Mesothelial cell of epicardium (in vitro differentiated cells): ENCODE results near the gene GNPTAB. TPM values are rescaled to one million over a fixed set of nuclear protein-coding genes. Genes with fewer than 3 reads are reported as not detected.

Experiments used
- DNase-seq, 2 experiments: peaks; one replicate each; pipeline ENCODE4 v3.0.0; 2021; ENCODE audit warnings: low spot score in 2 of 2; ENCODE audit not compliant: unreplicated experiment in 2 of 2
- H3K27ac Mint-ChIP-seq: 2 replicates; pipeline ENCODE4 v1.8.0; 2021; ENCODE audit warnings: mixed read lengths
- H3K27me3 Mint-ChIP-seq: 2 replicates; pipeline ENCODE4 v1.8.0; 2021; ENCODE audit warnings: low read depth, mixed read lengths
- H3K36me3 Mint-ChIP-seq: 2 replicates; pipeline ENCODE4 v1.8.0; 2021; ENCODE audit warnings: mixed read lengths
- H3K4me1 Mint-ChIP-seq: 2 replicates; pipeline ENCODE4 v1.8.0; 2021; ENCODE audit warnings: mixed read lengths
- H3K4me3 Mint-ChIP-seq: 2 replicates; pipeline ENCODE4 v1.8.0; 2021; ENCODE audit warnings: mild to moderate bottlenecking, moderate library complexity, mixed read lengths
- H3K9me3 Mint-ChIP-seq: 2 replicates; pipeline ENCODE4 v1.8.0; 2021; ENCODE audit warnings: mixed read lengths
- total RNA-seq: library from RNA; stranded (reverse); gene quantifications from 3 replicates; pipeline ENCODE4 v1.2.1, GENCODE V29; 2021
- TF ChIP-seq, protein P1 (sequence below): fragments of 200-600 bp; sonication (generic); IDR thresholded peaks from one replicate; pipeline ENCODE4 v1.5.0; 2021; ENCODE audit warnings: antibody characterized with exemption; ENCODE audit not compliant: unreplicated experiment

GNPTAB gene
- total RNA-seq, 1 donor from 2014 or later: 35.9 TPM

DNA sequence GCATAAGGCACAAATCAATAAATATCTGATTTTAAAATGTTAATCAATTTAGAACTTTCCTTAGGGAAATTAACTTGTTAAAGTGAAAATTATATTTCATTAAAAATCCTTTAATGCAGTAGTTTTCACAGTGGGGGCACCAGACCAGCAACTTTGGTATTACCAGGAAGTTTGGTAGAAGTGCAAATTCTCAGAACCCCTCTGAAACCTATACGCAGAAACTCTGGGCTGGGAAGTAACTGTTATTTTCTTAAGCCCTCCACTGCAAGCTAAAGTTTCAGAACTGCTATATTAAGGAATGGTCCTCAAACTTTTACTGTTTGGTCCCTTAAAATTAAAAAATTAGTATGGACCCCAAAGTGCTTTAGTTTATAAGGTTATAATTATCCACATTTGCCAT, 35.7 kb downstream of the GNPTAB start:
- Mint-ChIP-seq H3K9me3 (no peaks in the 10 kb centered on the region), H3K4me1 (peaks cover 3% of the 10 kb centered on the region), H3K36me3 (no peaks in the 10 kb centered on the region), H3K27me3 (no peaks in the 10 kb centered on the region), H3K27ac (no peak overlapping the region), H3K4me3 (no peak overlapping the region)
- TF ChIP-seq, protein P1, sequence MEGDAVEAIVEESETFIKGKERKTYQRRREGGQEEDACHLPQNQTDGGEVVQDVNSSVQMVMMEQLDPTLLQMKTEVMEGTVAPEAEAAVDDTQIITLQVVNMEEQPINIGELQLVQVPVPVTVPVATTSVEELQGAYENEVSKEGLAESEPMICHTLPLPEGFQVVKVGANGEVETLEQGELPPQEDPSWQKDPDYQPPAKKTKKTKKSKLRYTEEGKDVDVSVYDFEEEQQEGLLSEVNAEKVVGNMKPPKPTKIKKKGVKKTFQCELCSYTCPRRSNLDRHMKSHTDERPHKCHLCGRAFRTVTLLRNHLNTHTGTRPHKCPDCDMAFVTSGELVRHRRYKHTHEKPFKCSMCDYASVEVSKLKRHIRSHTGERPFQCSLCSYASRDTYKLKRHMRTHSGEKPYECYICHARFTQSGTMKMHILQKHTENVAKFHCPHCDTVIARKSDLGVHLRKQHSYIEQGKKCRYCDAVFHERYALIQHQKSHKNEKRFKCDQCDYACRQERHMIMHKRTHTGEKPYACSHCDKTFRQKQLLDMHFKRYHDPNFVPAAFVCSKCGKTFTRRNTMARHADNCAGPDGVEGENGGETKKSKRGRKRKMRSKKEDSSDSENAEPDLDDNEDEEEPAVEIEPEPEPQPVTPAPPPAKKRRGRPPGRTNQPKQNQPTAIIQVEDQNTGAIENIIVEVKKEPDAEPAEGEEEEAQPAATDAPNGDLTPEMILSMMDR: no peak
- no peak for DNase-seq

DNA sequence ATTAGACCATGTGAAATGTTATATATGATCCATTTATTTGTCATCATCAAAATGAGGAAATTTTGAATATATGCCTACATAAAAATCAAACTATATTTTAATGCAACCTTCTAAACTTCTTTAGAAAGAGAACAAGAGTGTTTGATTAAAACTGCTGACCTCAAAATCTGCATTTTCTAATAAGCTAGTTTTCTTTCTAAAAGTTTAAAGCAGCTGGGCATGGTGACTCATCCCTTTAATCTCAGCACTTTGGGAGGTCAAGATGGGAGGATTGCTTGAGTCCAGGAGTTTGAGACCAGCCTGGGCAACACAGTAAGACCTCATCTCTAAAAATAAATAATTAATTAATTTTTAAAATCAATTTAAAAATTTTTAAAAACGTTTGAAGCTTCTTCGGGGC, 36.2 kb downstream of the GNPTAB start:
- Mint-ChIP-seq H3K27me3 (no peaks in the 10 kb centered on the region), H3K27ac (no peak overlapping the region), H3K4me1 (peaks cover 3% of the 10 kb centered on the region), H3K9me3 (no peaks in the 10 kb centered on the region), H3K36me3 (peaks cover 3% of the 10 kb centered on the region), H3K4me3 (no peak overlapping the region)
- TF ChIP-seq, protein P1: no peak
- DNase-seq: no peak

DNA sequence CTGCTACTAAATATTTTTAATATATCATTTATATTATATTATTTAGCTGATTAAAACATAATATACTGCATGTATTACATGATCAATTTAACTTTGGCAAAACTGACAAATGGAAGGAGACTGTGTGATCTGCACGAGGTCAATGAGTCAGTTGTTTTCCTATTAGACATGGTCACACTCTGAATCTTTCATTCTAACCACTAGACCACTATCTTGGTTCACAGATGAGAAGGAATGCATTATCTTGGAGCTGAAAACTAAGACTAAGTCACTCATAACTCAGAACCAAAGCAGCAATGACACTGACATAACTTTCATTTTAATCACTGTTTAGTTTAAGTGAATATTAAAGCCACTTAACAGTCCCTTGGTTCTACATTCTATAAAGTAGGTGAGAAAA, 37.4 kb downstream of the GNPTAB start:
- H3K27ac Mint-ChIP-seq: no peak overlapping the region
- peaks cover 11% of the 10 kb centered on the region for H3K36me3 Mint-ChIP-seq
- DNase-seq: no peak
- H3K27me3 Mint-ChIP-seq: no peaks in the 10 kb centered on the region
- no peaks in the 10 kb centered on the region for H3K4me1 Mint-ChIP-seq
- no peak overlapping the region for H3K4me3 Mint-ChIP-seq
- TF ChIP-seq, protein P1: no peak
- H3K9me3 Mint-ChIP-seq: no peaks in the 10 kb centered on the region

DNA sequence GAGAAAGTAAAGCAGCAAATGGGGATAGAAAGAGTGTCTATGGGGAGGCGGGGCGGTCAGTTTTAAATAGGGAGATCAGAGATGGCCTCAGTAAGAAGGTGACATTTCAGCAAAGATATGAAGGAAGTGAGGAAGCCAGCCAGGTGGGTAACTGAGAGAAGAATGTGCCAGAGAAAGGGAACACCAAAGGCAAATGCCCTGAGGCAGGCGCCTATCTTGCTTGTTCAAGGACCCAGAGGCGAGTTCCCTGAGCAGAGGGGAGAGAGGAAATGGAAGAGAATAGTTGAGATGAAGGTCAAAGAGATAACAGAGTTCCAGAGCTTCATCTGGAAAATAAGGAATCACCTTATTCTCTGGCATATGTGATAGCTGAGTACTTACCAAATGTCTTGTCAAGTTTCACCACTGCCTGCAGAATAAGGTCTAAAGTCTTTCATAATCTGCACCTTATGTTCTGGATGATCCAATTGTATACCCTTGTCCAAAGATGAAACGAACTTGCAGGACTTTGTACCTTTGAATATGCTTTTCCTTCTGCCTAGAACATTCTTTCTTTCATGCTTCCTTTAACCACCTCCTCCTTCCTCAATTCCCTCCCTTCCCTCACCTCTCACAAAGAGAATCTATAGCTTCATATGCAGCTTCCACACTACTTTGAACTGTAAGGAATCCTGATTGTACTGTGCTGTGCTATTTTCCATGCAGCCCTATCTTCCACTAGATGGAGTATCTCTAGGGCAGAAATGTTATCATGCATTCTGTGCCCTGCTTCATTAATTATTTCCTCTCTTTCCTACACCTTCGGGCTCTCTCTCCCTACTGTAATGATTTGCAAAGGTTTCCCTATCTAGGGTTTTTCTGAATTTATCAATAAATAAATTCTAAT, 38.5 kb downstream of the GNPTAB start:
- peaks cover 14% of the 10 kb centered on the region for H3K36me3 Mint-ChIP-seq
- H3K27me3 Mint-ChIP-seq: no peaks in the 10 kb centered on the region
- no peak overlapping the region for H3K27ac Mint-ChIP-seq
- no peaks in the 10 kb centered on the region for H3K9me3 Mint-ChIP-seq
- H3K4me3 Mint-ChIP-seq: no peak overlapping the region
- no peak for DNase-seq
- H3K4me1 Mint-ChIP-seq: no peaks in the 10 kb centered on the region
- TF ChIP-seq, protein P1: no peak

DNA sequence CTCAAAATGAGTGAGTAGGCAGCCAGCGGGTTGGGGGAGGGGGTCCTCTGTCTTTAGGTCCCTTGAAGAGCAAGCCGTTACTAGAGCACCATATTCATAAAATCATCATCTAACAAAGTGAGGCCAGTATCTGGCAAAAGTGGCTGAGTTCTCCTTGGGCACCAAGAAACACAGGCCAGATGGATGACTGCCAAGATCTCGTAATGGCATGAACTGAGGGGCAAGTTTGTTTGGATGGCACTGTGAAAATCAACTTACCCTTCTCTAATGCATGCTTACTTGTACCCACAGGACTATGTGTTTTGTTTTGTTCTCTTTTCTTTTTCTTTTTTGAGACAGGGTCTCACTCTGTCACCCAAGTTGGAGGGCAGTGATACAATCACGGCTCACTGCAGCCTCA, 41.6 kb downstream of the GNPTAB start:
- Mint-ChIP-seq H3K4me1 (no peaks in the 10 kb centered on the region), H3K4me3 (no peak overlapping the region), H3K36me3 (peaks cover 24% of the 10 kb centered on the region), H3K27ac (no peak overlapping the region), H3K27me3 (no peaks in the 10 kb centered on the region), H3K9me3 (no peaks in the 10 kb centered on the region)
- no peak for DNase-seq
- TF ChIP-seq, protein P1: no peak
